Chondrocyte (in vitro differentiated cells): ENCODE data around the gene CCR4. TPM values are rescaled to one million over a fixed set of nuclear protein-coding genes. Genes with fewer than 3 reads are reported as not detected.
"Not testable (repeated sequence)": the region's sequence is repeated elsewhere in the genome, so short reads cannot be mapped to it uniquely, and the experiment has no call there.

ENCODE experiments used
- DNase-seq: peaks from one replicate; pipeline ENCODE4 v3.0.0; 2021; ENCODE audit warnings: mixed read lengths, low spot score
- H3K27ac Mint-ChIP-seq: one replicate; pipeline ENCODE4 v1.8.0; 2021; ENCODE audit warnings: mild to moderate bottlenecking, moderate library complexity, mixed read lengths; ENCODE audit not compliant: unreplicated experiment
- H3K27me3 Mint-ChIP-seq: 2 replicates; pipeline ENCODE4 v1.8.0; 2021; ENCODE audit warnings: low read depth, mixed read lengths
- H3K36me3 Mint-ChIP-seq: 2 replicates; pipeline ENCODE4 v1.8.0; 2021; ENCODE audit warnings: low read depth, mixed read lengths
- H3K4me1 Mint-ChIP-seq: 2 replicates; pipeline ENCODE4 v1.8.0; 2021; ENCODE audit warnings: low read depth, mild to moderate bottlenecking, mixed read lengths
- H3K4me3 Mint-ChIP-seq: one replicate; pipeline ENCODE4 v1.8.0; 2021; ENCODE audit warnings: mild to moderate bottlenecking, moderate library complexity, mixed read lengths; ENCODE audit not compliant: unreplicated experiment
- H3K9me3 Mint-ChIP-seq: 2 replicates; pipeline ENCODE4 v1.8.0; 2021; ENCODE audit warnings: low read depth, mixed read lengths
- total RNA-seq: library from RNA; stranded (reverse); gene quantifications from 3 replicates; pipeline ENCODE4 v1.2.1, GENCODE V29; 2021
- TF ChIP-seq, protein P1 (sequence below): fragments of 200-600 bp; sonication (generic); IDR thresholded peaks from 2 replicates; pipeline ENCODE4 v1.5.0; 2021; ENCODE audit warnings: antibody characterized with exemption, mild to moderate bottlenecking, moderate library complexity

The CCR4 gene
- total RNA-seq, 1 donor from 2014 or later = not detected

- no peak overlapping the region for H3K27ac Mint-ChIP-seq
- DNase-seq = no peak
- peaks cover 2% of the 10 kb centered on the region for H3K4me1 Mint-ChIP-seq
- H3K4me3 Mint-ChIP-seq = no peak overlapping the region
- TF ChIP-seq, protein P1, sequence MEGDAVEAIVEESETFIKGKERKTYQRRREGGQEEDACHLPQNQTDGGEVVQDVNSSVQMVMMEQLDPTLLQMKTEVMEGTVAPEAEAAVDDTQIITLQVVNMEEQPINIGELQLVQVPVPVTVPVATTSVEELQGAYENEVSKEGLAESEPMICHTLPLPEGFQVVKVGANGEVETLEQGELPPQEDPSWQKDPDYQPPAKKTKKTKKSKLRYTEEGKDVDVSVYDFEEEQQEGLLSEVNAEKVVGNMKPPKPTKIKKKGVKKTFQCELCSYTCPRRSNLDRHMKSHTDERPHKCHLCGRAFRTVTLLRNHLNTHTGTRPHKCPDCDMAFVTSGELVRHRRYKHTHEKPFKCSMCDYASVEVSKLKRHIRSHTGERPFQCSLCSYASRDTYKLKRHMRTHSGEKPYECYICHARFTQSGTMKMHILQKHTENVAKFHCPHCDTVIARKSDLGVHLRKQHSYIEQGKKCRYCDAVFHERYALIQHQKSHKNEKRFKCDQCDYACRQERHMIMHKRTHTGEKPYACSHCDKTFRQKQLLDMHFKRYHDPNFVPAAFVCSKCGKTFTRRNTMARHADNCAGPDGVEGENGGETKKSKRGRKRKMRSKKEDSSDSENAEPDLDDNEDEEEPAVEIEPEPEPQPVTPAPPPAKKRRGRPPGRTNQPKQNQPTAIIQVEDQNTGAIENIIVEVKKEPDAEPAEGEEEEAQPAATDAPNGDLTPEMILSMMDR = no peak
- no peaks in the 10 kb centered on the region for H3K36me3 Mint-ChIP-seq
- peaks cover 5% of the 10 kb centered on the region for H3K27me3 Mint-ChIP-seq
- peaks cover 4% of the 10 kb centered on the region for H3K9me3 Mint-ChIP-seq
Measured at GRCh38 chr3:32961189-32961715, 9.8 kb downstream of the CCR4 start.

GRCh38 chr3:32963871-32964270 lies 12.4 kb downstream of the CCR4 start:
- Mint-ChIP-seq H3K9me3 (peaks cover 8% of the 10 kb centered on the region), H3K4me3 (no peak overlapping the region), H3K27ac (no peak overlapping the region), H3K36me3 (no peaks in the 10 kb centered on the region), H3K4me1 (peaks cover 2% of the 10 kb centered on the region), H3K27me3 (peaks cover 4% of the 10 kb centered on the region)
- TF ChIP-seq, protein P1 = no peak
- DNase-seq = no peak

- not testable (repeated sequence) for H3K27ac Mint-ChIP-seq, H3K4me3 Mint-ChIP-seq, DNase-seq, H3K4me1 Mint-ChIP-seq, H3K9me3 Mint-ChIP-seq, H3K36me3 Mint-ChIP-seq, H3K27me3 Mint-ChIP-seq
Measured at GRCh38 chr3:32964781-32965180, 13.3 kb downstream of the CCR4 start.

DNA sequence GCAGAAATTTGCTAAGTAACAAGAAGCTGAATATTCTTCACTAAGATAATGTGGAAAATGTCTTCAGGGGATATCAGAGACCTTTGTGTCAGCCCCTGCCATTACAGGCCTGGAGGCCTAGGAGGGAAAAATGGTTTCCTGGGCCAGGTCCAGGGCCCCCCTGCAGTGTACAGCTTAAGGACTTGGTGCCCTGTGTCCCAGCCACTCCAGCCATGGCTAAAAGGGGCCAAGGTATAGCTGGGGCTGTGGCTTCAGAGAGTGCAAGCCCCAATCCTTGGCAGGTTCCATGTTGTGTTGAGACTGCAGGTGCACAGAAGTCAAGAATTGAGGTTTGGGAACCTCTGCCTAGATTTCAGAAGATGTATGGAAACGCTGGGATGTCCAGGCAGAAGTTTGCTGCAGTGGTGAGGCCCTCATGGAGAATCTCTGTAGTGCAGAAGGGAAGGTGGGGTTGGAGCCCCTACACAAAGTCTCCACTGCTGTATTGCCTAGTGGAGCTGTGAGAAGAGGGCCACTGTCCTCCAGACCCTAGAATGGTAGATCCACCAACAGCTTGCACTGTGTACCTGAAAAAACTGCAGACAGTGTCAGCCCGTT lies 14.3 kb downstream of the CCR4 start:
- not testable (repeated sequence) for H3K4me1 Mint-ChIP-seq, H3K4me3 Mint-ChIP-seq, H3K27me3 Mint-ChIP-seq, DNase-seq, H3K36me3 Mint-ChIP-seq, H3K27ac Mint-ChIP-seq, H3K9me3 Mint-ChIP-seq

DNA sequence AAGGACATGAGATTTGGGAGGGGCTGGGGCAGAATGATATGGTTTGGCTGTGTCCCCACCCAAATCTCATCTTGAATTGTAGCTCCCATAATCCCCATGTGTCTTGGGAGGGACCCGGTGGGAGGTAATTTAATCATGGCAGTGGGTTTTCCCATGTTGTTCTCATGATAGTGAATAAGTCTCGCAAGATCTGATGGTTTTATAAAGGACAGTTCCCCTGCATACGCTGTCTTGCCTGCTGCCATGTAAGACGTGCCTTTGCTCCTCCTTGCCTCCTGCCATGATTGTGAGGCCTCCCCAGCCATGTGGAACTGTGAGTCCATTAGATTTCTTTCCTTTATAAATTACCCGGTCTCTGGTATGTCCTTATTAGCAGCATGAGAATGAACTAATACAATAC lies 15.2 kb downstream of the CCR4 start:
- not testable (repeated sequence) for H3K27ac Mint-ChIP-seq, H3K36me3 Mint-ChIP-seq, H3K4me3 Mint-ChIP-seq, H3K4me1 Mint-ChIP-seq, H3K9me3 Mint-ChIP-seq, DNase-seq, H3K27me3 Mint-ChIP-seq

DNA sequence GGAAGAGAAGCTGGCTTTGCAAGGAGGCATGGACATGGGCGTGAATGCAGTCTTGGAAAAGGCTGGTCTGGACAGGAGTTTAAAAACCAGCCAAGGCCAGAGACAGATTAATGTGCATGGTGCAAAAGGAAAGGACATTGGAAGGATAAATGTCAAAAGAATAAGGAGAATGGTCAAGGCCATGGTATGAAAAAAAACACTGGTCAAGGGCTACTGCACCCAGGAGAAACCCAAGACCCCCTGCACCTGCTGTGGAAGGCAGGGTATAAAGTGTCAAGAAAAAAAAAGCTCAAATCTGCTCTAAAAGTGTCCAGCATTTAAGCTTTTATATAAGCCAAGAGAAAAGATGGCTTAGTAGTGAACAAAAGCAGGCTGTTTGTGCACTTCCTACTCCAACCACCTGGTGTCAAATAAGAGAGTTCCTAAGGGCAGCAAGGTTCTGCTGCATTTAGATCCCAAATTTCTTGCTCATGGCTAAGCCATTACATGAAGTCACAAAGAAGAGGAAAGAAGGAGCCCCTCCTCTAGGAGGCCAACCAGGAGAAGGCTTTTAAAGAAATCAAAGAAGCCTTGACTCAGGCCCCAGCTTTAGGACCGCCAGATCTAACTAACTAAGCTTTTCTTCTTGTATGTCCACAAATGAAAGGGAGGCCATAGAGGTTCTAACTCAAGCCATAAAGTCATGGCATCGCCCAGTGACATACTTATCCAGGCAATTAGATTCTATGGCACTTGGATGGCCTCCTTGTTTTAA lies 16.9 kb downstream of the CCR4 start:
- no peaks in the 10 kb centered on the region for H3K36me3 Mint-ChIP-seq
- DNase-seq = no peak
- H3K27me3 Mint-ChIP-seq = no peaks in the 10 kb centered on the region
- TF ChIP-seq, protein P1 = peak; percentile 23
- no peak overlapping the region for H3K4me3 Mint-ChIP-seq
- H3K9me3 Mint-ChIP-seq = peaks cover 8% of the 10 kb centered on the region
- no peak overlapping the region for H3K27ac Mint-ChIP-seq
- peaks cover 9% of the 10 kb centered on the region for H3K4me1 Mint-ChIP-seq
